ENCODE measurements around the gene MAD1L1. TPM values are rescaled to one million over a fixed set of nuclear protein-coding genes. Genes with fewer than 3 reads are reported as not detected.

MAD1L1 gene
- total RNA-seq, 4 donors from 2014 or later, result 60.3 to 149 (median 73.7) TPM

GRCh38 chr7:2107386-2108070, 125.2 kb downstream of the MAD1L1 start:
- H3K27me3 ChIP-seq, result no peaks in the 10 kb centered on the region
- WGBS, 2 donors, result 63 to 66% methylated on average over 21 of the region's 21 CpGs
- no peak for DNase-seq (ENCODE audit: low spot score in 2 of 2)
- no peaks in the 10 kb centered on the region for H3K9me3 ChIP-seq
- H3K4me3 ChIP-seq, result no peak overlapping the region
- peaks cover 0 to 91% (median 58%) of the 10 kb centered on the region in 4 donors for H3K4me1 ChIP-seq
- no peaks in the 10 kb centered on the region for H3K36me3 ChIP-seq
- peak overlapping the region; percentile 51 to 90 (median 66) for H3K27ac ChIP-seq
- TF ChIP-seq CTCF (IDR thresholded peaks at IDR 0.05) (no peak), EP300 (IDR thresholded peaks at IDR 0.05) (no peak), POLR2A (IDR thresholded peaks at IDR 0.05) (no peak)

- WGBS, 2 donors, result 55 to 58% methylated on average over 4 to 13 of the region's 15 CpGs
- Histone ChIP-seq H3K9me3 (no peaks in the 10 kb centered on the region), H3K4me3 (no peak overlapping the region), H3K4me1 (peaks cover 0 to 89% (median 58%) of the 10 kb centered on the region in 4 donors), H3K27ac (peak overlapping the region; percentile 51 to 90 (median 66)), H3K36me3 (no peaks in the 10 kb centered on the region), H3K27me3 (no peaks in the 10 kb centered on the region)
- TF ChIP-seq EP300 (IDR thresholded peaks at IDR 0.05), result no peak
- no peak for TF ChIP-seq POLR2A (IDR thresholded peaks at IDR 0.05)
- no peak for TF ChIP-seq CTCF (IDR thresholded peaks at IDR 0.05)
- no peak for DNase-seq (ENCODE audit: low spot score in 2 of 2)
These were observed 125.8 kb downstream of the MAD1L1 start for GRCh38 chr7:2106924-2107323.

GRCh38 chr7:2106440-2106839, 126.3 kb downstream of the MAD1L1 start:
- Histone ChIP-seq H3K36me3 (no peaks in the 10 kb centered on the region), H3K4me1 (peaks cover 0 to 85% (median 56%) of the 10 kb centered on the region in 4 donors), H3K27me3 (no peaks in the 10 kb centered on the region), H3K4me3 (no peak overlapping the region), H3K27ac (peak overlapping the region; percentile 51 to 90 (median 66)), H3K9me3 (no peaks in the 10 kb centered on the region)
- DNase-seq (ENCODE audit: low spot score in 2 of 2), result no peak
- 85 to 90% methylated on average over 4 to 12 of the region's 12 CpGs for WGBS, 2 donors
- no peak for TF ChIP-seq EP300 (IDR thresholded peaks at IDR 0.05)
- TF ChIP-seq POLR2A (IDR thresholded peaks at IDR 0.05), result no peak
- no peak for TF ChIP-seq CTCF (IDR thresholded peaks at IDR 0.05)

GRCh38 chr7:2105917-2106316, 126.8 kb downstream of the MAD1L1 start:
- no peaks in the 10 kb centered on the region for H3K27me3 ChIP-seq
- TF ChIP-seq CTCF (IDR thresholded peaks at IDR 0.05) (no peak), EP300 (IDR thresholded peaks at IDR 0.05) (no peak), POLR2A (IDR thresholded peaks at IDR 0.05) (no peak)
- WGBS, 2 donors, result 79 to 87% methylated on average over 14 to 15 of the region's 17 CpGs
- peak overlapping the region; percentile 60 to 90 (median 74) for H3K27ac ChIP-seq
- no peak for DNase-seq (ENCODE audit: low spot score in 2 of 2)
- peaks cover 0 to 80% (median 53%) of the 10 kb centered on the region in 4 donors for H3K4me1 ChIP-seq
- no peaks in the 10 kb centered on the region for H3K36me3 ChIP-seq
- H3K4me3 ChIP-seq, result no peak overlapping the region
- H3K9me3 ChIP-seq, result no peaks in the 10 kb centered on the region

GRCh38 chr7:2105280-2105679, 127.5 kb downstream of the MAD1L1 start:
- no peaks in the 10 kb centered on the region for H3K9me3 ChIP-seq
- TF ChIP-seq POLR2A (IDR thresholded peaks at IDR 0.05) (no peak), CTCF (IDR thresholded peaks at IDR 0.05) (no peak), EP300 (IDR thresholded peaks at IDR 0.05) (no peak)
- no peaks in the 10 kb centered on the region for H3K36me3 ChIP-seq
- peaks cover 0 to 74% (median 47%) of the 10 kb centered on the region in 4 donors for H3K4me1 ChIP-seq
- H3K4me3 ChIP-seq, result no peak overlapping the region
- 63 to 78% methylated on average over 10 to 13 of the region's 13 CpGs for WGBS, 2 donors
- peak overlapping the region; percentile 36 to 90 (median 74) for H3K27ac ChIP-seq
- DNase-seq (ENCODE audit: low spot score in 2 of 2), result no peak
- H3K27me3 ChIP-seq, result no peaks in the 10 kb centered on the region
